Stimulated activated CD8-positive, alpha-beta memory T cell treated with anti-CD3 and anti-CD28 coated beads, Interleukin-12 subunit alpha, Interleukin-12 subunit beta, amount 100 ng/mL, for 4 hours (primary cell): ENCODE measurements around the gene RELT.

ENCODE experiments used
- DNase-seq: peaks from one replicate; pipeline ENCODE4 v3.0.0-alpha.2; 2020; ENCODE audit warnings: low read depth

RELT gene

GRCh38 chr11:73347067-73347466, 29.1 kb upstream of the RELT start:
- DNase-seq = no peak

- DNase-seq = no peak
Measured at GRCh38 chr11:73348838-73349237, 27.4 kb upstream of the RELT start.

GRCh38 chr11:73349633-73350032, 26.6 kb upstream of the RELT start:
- DNase-seq = no peak

GRCh38 chr11:73350908-73351636, 25.1 kb upstream of the RELT start:
- DNase-seq = peak; percentile 30

- no peak for DNase-seq
Measured at GRCh38 chr11:73353422-73353821, 22.8 kb upstream of the RELT start.

GRCh38 chr11:73355109-73355508, 21.1 kb upstream of the RELT start:
- DNase-seq = no peak

- DNase-seq = no peak
Measured at GRCh38 chr11:73356979-73357860, 19.0 kb upstream of the RELT start.

- no peak for DNase-seq
Measured at GRCh38 chr11:73358071-73358470, 18.1 kb upstream of the RELT start.

- DNase-seq = no peak
Measured at GRCh38 chr11:73359341-73359740, 16.9 kb upstream of the RELT start.

- no peak for DNase-seq
Measured at GRCh38 chr11:73359930-73360742, 16.1 kb upstream of the RELT start.

GRCh38 chr11:73360743-73361369, 15.3 kb upstream of the RELT start:
- DNase-seq = no peak

- no peak for DNase-seq
Measured at GRCh38 chr11:73361953-73362776, 14.0 kb upstream of the RELT start.

GRCh38 chr11:73363147-73363546, 13.1 kb upstream of the RELT start:
- DNase-seq = no peak

- no peak for DNase-seq
Measured at GRCh38 chr11:73365352-73366264, 10.6 kb upstream of the RELT start.

GRCh38 chr11:73366265-73366610, 10.0 kb upstream of the RELT start:
- DNase-seq = no peak

- DNase-seq = no peak
Measured at GRCh38 chr11:73366953-73367352, 9.2 kb upstream of the RELT start.

- no peak for DNase-seq
Measured at GRCh38 chr11:73367482-73368024, 8.6 kb upstream of the RELT start.

GRCh38 chr11:73372375-73372993, 3.7 kb upstream of the RELT start:
- no peak for DNase-seq

- no peak for DNase-seq
Measured at GRCh38 chr11:73374151-73374550, 2.0 kb upstream of the RELT start.

GRCh38 chr11:73375830-73376159, 404 bp upstream of the RELT start:
- DNase-seq = no peak
